Measurements from ENCODE around the gene TUT4.

Gene TUT4

DNA sequence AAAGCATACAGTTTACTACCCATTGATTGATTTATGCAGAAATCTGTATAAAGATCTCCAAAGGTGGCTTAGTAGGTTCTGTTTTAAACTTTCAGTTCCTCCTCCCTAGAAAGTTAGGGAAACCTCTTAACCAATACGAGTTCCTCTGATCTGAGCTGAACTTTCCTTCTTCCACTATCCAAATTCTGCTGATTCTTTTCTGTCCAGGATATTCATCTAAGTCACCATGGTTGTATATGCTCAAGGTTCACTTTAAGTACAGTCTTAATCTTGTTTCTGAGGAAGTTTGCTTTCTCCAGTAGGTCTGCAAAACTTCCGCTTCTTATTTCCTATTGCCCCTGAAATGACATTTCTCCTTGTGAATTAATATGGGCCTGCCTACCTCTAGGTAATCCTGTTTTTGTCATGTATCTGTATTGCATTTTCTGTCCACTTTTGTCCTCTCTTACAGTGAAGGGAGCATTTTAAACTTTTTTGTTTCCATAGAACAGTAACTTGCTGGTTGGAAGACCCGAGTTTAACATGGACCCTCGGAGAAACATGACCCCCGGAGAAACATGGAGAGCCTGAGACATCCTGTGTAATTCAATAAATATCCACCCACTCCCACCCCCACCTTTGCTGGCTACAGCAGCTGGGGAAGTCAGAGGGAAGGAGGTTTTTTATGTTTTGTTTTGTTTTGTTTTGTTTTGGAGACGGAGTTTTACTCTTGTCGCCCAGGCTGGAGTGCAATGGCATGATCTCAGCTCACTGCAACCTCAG lies 16.7 kb upstream of the TUT4 start:
- DNase-seq = no peak

DNA sequence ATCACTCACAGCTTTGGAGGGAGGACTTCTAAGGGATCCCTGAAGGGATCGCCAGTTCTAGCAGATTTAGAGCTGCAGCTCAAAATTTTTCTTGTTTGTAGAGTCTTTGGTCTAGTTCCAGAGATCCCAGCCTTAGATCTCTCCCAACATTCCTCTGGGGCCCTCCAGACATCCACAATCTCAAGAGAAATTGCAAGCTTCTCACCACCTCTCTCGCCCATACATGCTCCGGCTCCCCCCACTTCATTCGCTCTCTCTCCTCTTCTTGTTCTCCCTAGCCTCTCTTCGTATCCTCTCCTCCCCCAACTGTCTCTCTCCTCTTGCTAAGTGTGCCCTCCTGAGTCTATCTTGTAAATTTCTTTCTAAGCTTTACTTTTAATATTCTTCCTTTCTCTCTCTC lies 15.1 kb upstream of the TUT4 start:
- no peak for DNase-seq

DNA sequence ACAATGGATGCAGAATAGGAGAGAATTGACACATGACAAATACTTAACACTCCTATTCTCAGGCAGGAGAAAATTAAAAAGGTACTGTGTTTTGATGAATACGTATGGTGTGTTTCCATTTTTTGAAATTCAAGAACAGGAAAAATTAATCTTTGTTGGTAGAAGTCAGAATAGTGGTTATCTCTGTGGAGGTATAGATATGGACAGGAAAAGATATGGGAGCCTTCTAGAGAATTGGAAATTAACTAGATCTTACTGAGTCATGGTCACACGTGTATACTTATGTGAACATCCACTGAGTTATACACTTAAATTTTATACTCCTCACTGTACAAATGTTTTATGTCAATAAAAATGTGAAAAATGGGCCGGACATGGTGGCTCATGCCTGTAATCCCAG lies 9.9 kb upstream of the TUT4 start:
- DNase-seq = no peak

DNA sequence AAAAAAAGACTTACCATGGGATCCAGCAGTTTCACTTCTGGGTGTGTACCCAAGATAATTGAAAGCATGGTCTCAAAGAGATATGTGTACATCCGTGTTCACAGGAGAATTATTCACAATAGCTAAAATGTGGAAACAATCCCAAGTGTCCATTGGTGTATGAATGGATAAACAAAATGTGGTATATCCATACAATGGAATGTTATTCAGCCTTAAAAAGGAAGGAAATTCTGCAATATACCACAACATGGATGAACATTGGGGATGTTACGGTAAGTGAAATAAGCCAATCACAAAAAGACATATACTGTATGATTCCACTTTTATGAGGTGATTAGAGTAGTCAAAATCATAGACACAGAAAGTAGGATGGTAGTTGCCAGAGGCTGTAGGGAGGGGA lies 7.0 kb upstream of the TUT4 start:
- no peak for DNase-seq

DNA sequence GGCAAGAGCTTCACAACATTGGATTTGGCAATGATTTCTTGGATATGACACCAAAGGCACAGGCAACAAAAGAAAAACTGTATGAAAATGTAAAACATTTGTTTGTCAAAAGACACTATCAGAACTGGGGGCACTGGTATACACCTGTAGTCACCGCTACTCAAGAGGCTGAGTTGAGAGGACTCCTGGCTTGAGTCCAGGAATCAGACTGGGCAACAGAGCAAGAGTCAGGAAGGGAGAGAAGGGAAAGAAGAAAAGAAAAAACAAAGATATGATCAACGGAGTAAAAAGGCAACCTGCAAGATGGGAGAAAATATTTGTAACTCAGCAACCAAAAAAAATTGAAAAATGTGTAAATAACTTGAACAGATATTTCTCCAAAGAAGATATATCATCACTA lies 6.0 kb upstream of the TUT4 start:
- no peak for DNase-seq

DNA sequence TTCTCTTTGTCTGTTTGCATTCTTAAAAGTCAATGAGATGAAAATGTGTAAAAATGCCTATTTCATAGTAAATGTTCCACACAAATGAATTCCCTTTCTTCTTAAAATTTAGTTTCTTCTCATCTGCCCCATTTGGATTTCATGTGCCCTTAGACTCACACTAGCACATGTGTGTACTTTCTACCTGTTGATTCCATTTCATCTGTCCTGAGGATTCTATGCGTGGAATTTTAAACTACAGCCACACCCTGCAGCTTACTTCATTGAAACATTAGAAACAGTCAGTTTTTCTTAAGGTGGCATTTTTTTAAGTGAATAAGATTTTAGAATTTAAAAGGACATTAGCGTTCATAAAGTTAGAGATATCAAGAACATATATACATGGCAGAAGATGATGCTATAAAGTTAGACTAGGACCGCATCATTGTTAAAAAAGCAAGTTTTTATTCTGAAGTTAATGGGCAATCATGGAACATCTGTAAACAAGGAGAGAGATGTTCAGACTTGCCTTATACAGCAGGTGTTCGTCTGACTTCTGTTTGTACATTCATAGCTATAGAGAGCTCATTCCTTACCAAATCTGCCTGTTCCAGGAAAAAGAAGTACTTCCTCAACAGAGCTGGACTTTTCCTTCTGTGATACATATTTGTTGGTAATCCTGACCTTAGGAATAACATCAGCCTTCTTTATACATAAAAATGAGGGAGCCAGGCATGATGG lies 3.9 kb upstream of the TUT4 start:
- DNase-seq = no peak

DNA sequence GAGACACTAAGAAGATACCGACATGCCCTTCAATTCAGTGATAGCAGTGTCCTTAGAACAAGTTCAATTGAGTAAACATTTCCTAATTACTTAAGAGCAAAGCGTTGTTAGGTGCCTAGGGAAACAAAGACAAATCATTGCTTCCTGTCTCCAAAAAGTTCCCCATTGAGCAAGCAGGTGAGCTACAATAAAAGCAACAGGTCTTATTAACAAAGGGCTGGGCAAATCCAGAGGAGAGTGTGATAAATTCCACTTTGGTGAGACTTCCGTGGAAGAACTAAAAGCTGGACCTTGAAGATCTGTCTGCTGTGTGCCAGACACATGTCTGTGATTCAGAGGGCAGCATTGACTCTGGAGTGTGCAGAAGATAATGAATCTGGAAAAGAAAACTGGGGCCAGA lies 1.9 kb upstream of the TUT4 start:
- DNase-seq = no peak

DNA sequence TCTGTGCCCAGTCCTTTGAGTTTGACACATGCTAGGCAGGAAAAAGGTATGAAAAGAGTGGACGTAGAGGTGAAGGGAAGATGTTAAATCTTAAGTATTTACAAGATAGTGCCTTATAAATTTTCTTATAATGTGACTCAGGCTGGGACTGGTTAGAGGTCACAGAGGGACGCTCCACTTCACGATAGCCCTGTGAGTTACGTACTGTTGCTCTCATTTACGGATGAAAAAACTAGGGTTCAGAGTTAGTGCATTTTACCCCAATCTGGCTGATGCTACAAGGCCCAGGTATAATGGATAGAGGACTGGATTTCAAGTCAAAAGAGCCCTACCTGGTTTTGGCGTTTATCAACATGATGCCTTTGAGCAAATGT lies 1.4 kb upstream of the TUT4 start:
- no peak for DNase-seq

DNA sequence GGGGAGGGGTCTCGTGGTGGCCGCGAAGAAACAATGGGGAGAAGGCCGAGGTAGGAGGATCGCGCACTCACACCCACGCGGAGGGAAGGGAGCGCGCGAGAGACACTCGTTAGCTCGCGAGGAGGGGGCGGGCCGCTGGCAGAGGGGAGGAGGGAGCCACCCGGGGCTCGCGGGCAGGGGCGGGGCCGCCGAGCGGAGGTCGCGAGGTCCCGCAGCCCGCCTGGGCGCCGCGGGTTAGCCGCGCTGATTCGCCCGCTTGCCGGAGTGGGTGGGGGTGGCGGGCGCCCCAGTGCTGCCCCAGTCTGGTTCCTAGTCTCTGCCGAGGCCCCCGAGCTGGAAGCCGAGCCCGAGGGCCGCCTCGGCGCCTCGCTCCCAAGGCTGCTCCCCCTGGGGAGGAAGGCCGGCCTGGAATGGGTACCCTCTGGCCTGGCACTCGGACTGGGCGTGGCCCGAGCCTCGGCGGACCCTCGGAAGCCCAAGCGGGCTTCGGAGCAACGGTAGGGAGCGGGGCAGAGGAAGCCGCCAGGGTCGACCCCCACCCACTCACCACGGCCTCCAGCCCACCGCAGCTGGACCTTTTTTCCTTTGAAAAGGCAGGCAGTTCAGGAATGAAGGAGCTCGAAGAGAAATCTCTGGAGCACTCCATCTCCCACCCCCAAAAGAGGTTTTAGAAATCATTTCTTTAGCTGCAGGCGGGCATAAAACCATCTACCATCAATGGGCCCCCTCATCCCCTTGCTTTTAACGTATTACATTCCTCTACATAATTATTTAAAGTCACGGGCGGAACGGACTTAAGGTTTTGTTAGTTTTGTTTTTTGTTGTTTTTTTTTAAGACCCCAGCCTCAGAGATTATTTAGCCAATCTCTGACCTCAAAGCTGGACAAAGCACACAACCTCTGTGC lies 722 bp upstream of the TUT4 start:
- DNase-seq = peak; percentile 77 to 94 (median 86)

DNA sequence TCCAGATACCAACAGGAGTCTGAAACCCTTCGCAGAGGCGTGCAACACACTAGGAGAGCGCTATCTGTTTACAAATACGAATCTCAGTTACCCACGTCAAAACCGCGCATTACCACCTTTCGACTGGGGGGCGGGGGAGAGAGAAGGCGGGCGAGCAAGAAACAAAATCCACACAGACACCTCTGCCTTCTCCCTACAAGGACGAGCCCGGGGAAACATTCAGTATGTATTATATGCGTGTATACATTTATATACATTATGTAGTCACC lies 722 bp downstream of the TUT4 start:
- DNase-seq = peak; percentile 16 to 89 (median 65)

DNA sequence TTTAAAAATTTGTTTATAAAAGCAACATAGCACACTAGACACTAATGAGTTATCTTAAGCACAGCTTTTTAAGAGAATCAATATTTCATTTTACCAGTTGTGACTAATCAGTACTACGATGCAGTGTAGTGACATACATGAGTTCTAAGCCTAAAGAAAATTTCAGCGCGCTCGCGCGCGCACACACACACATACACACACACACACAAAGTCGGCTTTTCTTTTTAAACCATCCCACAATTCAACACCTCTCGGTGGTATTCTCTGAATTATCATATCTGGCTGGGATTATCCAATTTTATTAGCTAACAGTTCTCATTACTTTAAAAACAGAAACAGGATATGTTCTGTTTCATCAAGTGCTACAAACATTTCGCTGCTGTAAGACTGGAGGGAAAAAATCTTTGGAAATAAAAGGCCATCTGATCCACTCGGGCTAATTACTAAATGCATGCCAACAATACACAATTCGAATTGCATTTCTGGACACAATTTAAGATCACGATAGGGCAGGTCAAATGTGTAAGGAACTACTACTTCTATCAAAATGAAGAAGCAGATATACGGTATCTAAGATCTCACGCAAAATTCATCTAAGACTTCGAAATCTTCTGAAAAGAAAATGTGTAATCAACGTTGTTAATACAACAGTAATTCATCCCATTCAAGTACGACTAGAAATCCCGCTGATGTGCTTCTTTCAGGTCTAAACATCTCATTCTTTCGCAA lies 1.2 kb downstream of the TUT4 start:
- DNase-seq = peak in 4 of 5 experiments; percentile 14 to 70 (median 18)

DNA sequence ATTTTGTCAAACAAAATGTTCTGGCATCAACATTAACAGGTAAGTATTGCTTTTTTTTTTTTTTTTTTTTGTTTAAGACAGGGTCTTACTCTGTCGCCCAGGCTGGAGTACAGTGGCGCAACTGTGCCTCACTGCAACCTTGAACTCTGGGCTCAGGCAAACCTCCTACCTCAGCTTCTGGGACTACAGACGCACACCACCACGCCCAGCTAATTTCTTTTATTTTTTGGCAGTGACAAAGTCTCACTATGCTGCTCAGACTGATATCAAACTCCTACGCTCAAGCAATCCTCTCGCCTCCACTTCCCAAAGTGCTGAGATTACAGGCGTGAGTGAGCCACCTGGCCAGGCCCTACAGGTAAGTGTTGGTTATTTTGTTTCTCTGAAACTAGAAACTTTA lies 2.4 kb downstream of the TUT4 start:
- no peak for DNase-seq

DNA sequence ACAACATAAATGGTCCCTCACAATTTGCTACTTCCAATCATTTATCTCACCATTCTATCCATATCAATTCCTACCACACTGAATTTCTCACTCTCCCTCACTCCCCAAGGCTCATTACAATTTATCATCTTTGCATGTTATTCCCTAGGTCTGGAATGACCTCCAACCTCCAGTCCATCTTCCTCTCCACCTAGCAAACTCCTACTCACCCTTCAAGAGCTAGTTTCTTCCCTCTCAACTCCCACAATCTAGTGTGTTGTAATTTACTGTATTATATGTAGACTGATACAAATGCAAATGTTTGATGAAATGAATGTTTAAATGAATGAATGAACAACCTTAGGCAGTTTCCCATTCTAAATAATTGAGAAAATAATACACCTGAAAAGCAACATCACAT lies 3.6 kb downstream of the TUT4 start:
- DNase-seq = no peak

DNA sequence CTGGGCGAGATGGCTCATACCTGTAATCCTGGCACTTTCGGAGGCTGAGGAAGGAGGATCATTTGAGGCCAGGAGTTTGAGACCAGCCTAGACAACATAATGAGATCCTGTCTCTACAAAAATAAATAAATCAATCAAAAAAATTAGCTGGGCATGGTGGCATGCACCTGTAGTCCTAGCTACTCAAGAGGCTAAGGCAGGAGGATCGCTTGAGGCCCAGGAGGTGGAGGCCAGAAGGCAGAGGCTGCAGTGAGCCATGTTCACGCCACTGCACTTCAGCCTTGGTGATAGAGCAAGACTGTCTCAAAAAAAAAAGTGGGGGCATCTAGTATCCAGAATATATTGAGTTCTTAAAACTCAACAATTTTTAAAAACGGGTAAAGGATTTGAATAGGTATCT lies 6.0 kb downstream of the TUT4 start:
- DNase-seq = no peak

DNA sequence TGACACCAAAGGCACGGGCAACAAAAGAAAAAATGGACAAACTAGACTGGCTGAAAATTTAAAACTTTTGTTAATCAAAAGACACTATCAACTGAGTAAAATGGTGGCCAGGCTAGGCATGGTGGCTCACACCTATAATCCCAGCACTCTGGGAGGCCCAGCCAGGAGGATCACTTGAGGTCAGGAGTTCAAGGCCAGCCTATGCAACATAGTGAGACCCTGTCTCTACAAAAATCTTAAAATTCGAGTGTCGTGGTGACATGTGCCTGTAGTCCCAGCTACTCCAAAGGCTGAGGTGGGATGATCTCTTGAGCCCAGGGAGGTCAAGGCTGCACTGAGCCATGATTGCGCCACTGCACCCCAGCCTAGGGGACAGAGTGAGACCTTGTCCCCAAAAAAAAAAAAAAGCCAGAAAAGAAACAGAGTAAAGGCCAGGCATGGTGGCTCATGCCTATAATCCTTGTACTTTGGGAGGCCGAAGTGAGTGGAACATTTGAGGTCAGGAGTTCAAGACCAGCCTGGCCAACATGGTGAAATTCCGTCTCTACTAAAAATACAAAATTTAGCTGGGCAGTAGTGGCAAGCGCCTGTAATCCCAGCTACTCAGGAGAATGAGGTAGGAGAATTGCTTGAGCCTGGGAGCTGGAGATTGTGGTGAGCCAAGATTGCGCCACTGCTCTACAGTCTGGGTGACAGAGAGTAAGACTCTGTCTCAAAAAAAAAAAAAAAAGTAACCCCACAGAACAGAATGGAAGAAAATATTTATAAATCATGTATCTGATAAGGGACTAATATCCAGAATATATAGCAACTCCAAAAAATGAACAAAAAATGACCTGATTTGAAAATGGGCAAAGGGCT lies 8.0 kb downstream of the TUT4 start:
- no peak for DNase-seq

DNA sequence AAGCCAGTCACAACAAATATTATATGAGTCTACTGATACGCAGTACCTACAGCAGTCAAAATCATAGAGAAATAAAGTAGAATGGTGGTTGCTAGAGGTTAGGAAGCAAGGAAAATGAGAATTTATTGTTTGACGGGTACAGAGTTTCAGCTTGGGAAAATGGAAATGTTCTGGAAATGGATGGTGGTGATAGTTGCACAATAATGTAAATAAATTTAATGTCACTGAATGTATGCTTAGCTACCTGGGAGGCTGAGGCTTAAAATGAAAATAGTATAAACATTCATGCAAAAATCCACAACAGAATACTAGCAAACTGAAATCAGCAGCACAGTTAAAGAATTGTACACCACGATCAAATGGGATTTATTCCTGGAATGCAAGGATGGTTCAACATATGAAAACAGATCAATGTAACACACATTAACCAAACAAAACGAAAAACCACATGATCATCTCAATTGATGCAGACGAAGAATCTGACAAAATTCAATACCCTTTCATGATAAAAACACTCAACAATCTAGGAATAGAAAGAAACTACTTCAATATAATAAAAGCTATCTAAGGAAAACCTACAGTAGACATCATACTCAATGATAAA lies 10.7 kb downstream of the TUT4 start:
- peak in 1 of 5 experiments; percentile 12 for DNase-seq

DNA sequence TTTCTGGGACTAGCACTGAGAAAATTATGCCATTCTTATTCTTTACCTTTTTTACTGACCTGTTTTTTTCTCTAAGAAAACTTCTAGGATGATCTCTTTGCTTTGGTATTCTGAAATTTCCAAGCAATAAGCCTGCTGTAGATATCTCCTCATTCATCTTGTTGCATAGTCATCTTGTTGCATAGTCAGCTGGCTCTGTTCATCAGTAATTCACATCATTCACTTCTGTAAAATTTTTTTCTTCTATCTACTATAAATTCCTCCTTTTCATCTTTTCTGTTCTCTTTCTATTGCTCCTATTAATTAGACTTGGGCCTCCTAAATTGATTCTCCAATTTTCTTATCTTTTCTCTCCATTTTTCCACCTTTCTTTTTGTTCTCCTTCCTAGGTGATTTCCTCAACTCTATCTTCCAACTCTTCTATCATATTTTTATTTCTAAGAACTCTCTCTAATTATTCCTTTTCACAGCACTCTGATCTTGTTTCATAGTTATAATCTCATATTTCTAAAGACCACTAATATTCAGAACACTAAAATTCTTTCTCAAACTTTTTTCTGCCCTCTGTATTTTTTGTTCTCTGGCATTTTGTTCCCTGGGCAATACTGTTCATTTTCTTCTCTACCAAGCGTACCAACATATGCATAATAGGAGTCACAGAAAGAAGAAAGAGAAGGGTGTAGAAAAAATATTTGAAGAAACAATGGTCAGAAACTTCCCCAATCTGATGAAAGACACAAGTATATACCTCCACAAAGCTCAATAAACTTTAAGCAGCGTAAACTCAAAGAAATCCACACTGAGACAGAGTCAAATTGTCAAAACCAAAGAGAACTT lies 17.7 kb downstream of the TUT4 start:
- no peak for DNase-seq

DNA sequence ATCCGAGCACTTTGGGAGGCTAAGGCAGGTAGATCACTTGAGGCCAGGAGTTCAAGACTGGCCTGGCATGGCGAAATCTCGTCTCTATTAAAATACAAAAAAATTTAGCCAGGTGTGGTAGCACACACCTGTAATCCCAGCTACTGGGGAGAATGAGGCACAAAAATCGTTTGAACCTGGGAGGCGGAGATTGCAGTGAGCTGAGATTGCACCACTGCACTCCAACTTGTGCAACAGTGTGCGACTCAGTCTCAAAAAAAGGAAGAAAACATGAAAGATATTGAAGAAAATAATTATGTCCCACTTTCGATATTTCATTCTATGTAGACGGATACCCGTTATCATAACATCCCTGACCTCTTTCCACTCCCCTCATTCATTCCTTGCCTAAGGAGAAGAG lies 19.2 kb downstream of the TUT4 start:
- no peak for DNase-seq

DNA sequence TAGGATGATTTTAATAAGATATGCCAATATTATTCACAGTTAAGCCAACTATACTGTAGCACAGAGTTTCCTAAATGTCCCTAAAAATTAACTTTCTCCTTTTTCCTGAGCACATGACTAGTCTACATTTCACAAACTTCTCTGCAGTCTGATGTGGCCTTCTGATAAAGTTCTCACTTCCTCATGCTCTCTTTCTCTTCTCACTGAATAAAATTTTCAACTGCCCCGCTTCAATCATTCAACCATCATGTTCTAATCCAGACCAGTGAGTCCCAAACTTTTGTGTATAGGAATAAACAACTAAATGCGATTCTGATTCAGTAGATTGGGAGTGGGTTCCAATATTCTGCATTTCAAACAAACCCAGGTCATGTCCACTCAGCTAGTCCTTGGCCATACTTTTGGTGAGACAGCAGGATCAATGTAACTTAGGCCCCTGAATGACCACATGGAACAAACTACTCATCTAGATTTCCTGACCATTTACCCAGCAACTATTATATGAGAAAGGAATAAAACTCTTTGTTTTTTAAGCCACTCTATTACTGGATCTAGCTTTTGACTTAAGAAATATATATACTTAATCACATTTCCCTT lies 20.1 kb downstream of the TUT4 start:
- DNase-seq = no peak

DNA sequence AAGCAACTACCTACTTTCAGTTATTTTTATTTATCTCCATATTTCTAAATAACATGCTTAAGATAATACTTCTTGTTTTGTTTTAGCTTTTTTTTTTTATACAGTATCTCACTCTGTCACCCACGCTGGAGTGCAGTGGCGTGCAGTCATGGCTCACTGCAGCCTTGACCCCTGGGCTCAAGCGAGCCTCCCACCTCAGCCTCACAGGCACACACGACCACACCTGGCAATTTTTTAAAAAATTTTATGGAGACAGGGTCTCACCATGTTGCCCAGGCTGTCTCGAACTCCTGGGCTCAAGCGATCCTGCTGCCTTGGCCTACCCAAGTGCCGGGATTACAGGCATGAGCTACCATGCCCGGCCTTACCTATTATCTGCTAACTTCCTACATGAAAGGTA lies 20.6 kb downstream of the TUT4 start:
- DNase-seq = no peak
